HG02970 (cell line): ENCODE measurements around the gene PIF1.
"Not testable (repeated sequence)": the region's sequence is repeated elsewhere in the genome, so short reads cannot be mapped to it uniquely, and the experiment has no call there.

Experiments used
- ATAC-seq: cut with Tn5 transposase; IDR thresholded peaks from one replicate; pipeline ENCODE4 v1.9.1; 2021; ENCODE audit warnings: mild to moderate bottlenecking, moderate library complexity, moderate number of reproducible peaks; ENCODE audit not compliant: unreplicated experiment, low FRiP score

PIF1 gene

GRCh38 chr15:64813075-64813474 lies 12.4 kb downstream of the PIF1 start:
- ATAC-seq, result no peak

- no peak for ATAC-seq
Observed at GRCh38 chr15:64810497-64811326, 14.7 kb downstream of the PIF1 start.

GRCh38 chr15:64809649-64810496 lies 15.6 kb downstream of the PIF1 start:
- no peak for ATAC-seq

GRCh38 chr15:64808785-64809453 lies 16.5 kb downstream of the PIF1 start:
- no peak for ATAC-seq

- ATAC-seq, result no peak
Observed at GRCh38 chr15:64807751-64808222, 17.7 kb downstream of the PIF1 start.

GRCh38 chr15:64807051-64807749 lies 18.2 kb downstream of the PIF1 start:
- ATAC-seq, result no peak

GRCh38 chr15:64806509-64806908 lies 18.9 kb downstream of the PIF1 start:
- no peak for ATAC-seq

GRCh38 chr15:64804619-64805018 lies 20.8 kb downstream of the PIF1 start:
- ATAC-seq, result no peak

GRCh38 chr15:64803526-64803925 lies 21.9 kb downstream of the PIF1 start:
- no peak for ATAC-seq

- no peak for ATAC-seq
Observed at GRCh38 chr15:64800476-64800875, 25.0 kb downstream of the PIF1 start.

GRCh38 chr15:64798905-64799304 lies 26.5 kb downstream of the PIF1 start:
- not testable (repeated sequence) for ATAC-seq

- not testable (repeated sequence) for ATAC-seq
Observed at GRCh38 chr15:64795921-64796320, 29.5 kb downstream of the PIF1 start.

GRCh38 chr15:64795299-64795698 lies 30.1 kb downstream of the PIF1 start:
- not testable (repeated sequence) for ATAC-seq

GRCh38 chr15:64792282-64792681 lies 33.2 kb downstream of the PIF1 start:
- ATAC-seq, result no peak

GRCh38 chr15:64791401-64791800 lies 34.0 kb downstream of the PIF1 start:
- no peak for ATAC-seq

GRCh38 chr15:64783796-64784195 lies 41.7 kb downstream of the PIF1 start:
- no peak for ATAC-seq

GRCh38 chr15:64782751-64783150 lies 42.7 kb downstream of the PIF1 start:
- ATAC-seq, result no peak

- no peak for ATAC-seq
Observed at GRCh38 chr15:64781299-64781698, 44.1 kb downstream of the PIF1 start.

- no peak for ATAC-seq
Observed at GRCh38 chr15:64780600-64781156, 44.8 kb downstream of the PIF1 start.

- no peak for ATAC-seq
Observed at GRCh38 chr15:64779630-64780029, 45.8 kb downstream of the PIF1 start.
